Activated CD8-positive, alpha-beta memory T cell treated with anti-CD3 and anti-CD28 coated beads, Interleukin-2, amount 10 ng/mL, durations not matched to agents 7 days and 5 days (primary cell): ENCODE results near the gene KCNG2. TPM values are rescaled to one million over a fixed set of nuclear protein-coding genes. Genes with fewer than 3 reads are reported as not detected.

Experiments
- ATAC-seq: fragments of 150-1000 bp; cut with Tn5 transposase; one replicate; pipeline ENCODE4 v1.10.0; 2021; ENCODE audit warnings: moderate library complexity
- CTCF ChIA-PET: fragments of 350-600 bp; sonication (Branson Sonifier 250); formaldehyde crosslinking; loops from one replicate; lab custom pipeline; 2021; ENCODE audit warnings: antibody characterized with exemption; lab: Charles Lee
- DNase-seq: peaks from one replicate; pipeline ENCODE4 v3.0.0-alpha.2; 2020
- H3K27ac Mint-ChIP-seq: one replicate; pipeline ENCODE4 v1.8.0; 2021; ENCODE audit warnings: mild to moderate bottlenecking, mixed read lengths
- H3K27me3 Mint-ChIP-seq: one replicate; pipeline ENCODE4 v1.8.0; 2021; ENCODE audit warnings: mixed read lengths
- H3K36me3 Mint-ChIP-seq: one replicate; pipeline ENCODE4 v1.8.0; 2021; ENCODE audit warnings: mild to moderate bottlenecking, mixed read lengths
- H3K4me1 Mint-ChIP-seq: one replicate; pipeline ENCODE4 v1.8.0; 2021; ENCODE audit warnings: mixed read lengths
- H3K4me3 Mint-ChIP-seq: one replicate; pipeline ENCODE4 v1.8.0; 2021; ENCODE audit warnings: mild to moderate bottlenecking, moderate library complexity, mixed read lengths
- H3K9me3 Mint-ChIP-seq: one replicate; pipeline ENCODE4 v1.8.0; 2022; ENCODE audit warnings: low read depth, mixed read lengths
- total RNA-seq, 2 experiments: library from RNA; stranded (reverse); gene quantifications; one replicate each; pipeline ENCODE4 v1.2.3, GENCODE V29; 2021

KCNG2 gene
- total RNA-seq, 2 experiments from 2014 or later = not detected

DNA sequence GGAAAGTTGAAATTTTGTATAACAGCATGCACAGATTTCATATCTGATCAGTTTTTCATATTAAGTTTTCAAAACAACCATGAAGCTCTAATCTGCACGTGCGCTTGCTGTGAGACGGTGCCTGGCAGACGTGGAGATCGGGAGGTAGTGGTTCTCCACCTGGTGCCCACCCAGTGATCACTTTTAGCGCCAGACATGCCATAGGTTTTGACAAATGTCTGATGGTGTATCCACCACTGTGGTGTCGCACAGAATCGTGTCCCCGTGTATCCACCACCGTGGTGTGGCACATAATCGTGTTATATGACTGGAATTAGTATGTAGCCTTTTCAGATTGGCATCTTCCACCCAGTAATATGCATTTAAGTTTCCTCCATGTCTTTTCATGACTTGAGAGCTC is 40.9 kb upstream of the KCNG2 start:
- Mint-ChIP-seq H3K36me3 (peaks cover 53% of the 10 kb centered on the region), H3K4me1 (no peaks in the 10 kb centered on the region), H3K4me3 (no peak overlapping the region), H3K9me3 (peaks cover 2% of the 10 kb centered on the region), H3K27ac (no peak overlapping the region), H3K27me3 (no peaks in the 10 kb centered on the region)
- CTCF ChIA-PET = no interaction called here
- DNase-seq (no peak), ATAC-seq (no peak)

DNA sequence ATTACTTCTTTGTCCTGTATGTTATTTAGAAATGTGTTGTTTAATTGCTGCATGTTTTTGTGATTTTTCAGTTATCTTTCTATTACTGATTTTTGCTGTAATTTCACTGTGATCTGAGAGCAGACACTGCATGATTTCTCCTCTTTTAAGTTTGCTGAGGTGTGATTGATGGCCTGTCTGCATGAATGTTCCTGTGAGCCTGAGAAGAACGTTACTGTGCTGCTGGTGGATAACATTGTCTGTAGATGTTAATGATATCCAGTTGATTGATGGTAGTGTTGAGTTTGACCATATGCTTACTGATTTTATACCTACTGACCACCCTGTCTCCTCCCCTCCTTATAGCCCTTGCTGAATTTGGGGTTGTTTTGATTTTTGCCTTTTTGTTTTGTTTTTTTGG is 37.4 kb upstream of the KCNG2 start:
- Mint-ChIP-seq H3K27ac (no peak overlapping the region), H3K27me3 (no peaks in the 10 kb centered on the region), H3K36me3 (peaks cover 32% of the 10 kb centered on the region), H3K9me3 (peaks cover 2% of the 10 kb centered on the region), H3K4me1 (no peaks in the 10 kb centered on the region), H3K4me3 (no peak overlapping the region)
- ATAC-seq (no peak), DNase-seq (no peak)
- CTCF ChIA-PET = no interaction called here

DNA sequence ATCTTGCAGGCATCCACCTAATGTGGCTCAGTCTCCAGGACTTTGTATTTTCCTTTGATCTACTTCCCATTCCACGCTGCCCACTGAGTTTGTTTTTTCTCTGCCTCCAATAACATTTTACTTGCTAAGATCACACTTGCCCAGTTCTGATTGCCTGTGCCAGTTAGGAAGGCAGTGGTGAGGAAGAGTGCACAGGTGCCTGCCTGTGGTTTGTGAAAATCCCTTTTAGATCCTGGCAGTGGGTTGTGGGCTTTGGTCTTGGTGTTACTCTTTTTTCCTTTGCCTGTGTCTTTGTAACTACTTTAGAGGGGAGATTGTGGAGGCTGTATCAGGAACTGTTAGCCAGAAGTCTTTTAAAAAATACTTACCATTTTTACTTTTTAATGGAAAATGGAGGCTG is 36.9 kb upstream of the KCNG2 start:
- no peaks in the 10 kb centered on the region for H3K4me1 Mint-ChIP-seq
- DNase-seq (no peak), ATAC-seq (no peak)
- H3K36me3 Mint-ChIP-seq = peaks cover 28% of the 10 kb centered on the region
- peaks cover 3% of the 10 kb centered on the region for H3K27me3 Mint-ChIP-seq
- H3K4me3 Mint-ChIP-seq = no peak overlapping the region
- CTCF ChIA-PET = no interaction called here
- H3K27ac Mint-ChIP-seq = no peak overlapping the region
- peaks cover 2% of the 10 kb centered on the region for H3K9me3 Mint-ChIP-seq

DNA sequence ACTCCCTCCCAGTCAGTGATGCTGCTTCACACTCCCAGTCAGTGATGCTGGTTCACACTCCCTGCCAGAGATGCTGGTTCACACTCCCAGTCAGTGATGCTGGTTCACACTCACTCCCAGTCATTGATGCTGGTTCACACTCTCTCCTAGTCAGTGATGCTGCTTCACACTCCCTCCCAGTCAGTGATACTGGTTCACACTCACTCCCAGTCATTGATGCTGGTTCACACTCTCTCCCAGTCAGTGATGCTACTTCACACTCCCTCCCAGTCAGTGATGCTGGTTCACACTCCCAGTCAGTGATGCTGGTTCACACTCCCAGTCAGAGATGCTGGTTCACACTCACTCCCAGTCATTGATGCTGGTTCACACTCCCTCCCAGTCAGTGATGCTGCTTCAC is 34.3 kb upstream of the KCNG2 start:
- H3K27me3 Mint-ChIP-seq = peaks cover 15% of the 10 kb centered on the region

DNA sequence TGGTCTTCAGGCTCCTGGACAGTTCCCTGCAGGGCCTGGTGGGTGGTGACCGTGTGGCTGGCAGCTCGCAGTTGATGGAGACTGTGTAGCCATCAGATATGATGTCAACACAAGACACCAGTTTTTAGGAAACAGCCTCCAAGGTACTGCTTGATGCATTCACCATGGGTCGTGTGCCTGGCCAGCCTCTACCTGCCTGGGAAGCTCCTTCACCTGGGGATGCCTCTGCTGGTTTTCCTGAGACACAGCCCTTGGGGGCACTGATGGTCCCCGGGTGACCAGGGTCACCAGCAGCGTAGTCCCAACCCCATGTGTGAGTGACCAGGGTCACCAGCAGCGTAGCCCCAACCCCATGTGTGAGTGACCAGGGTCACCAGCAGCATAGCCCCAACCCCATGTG is 33.6 kb upstream of the KCNG2 start:
- H3K4me1 Mint-ChIP-seq = no peaks in the 10 kb centered on the region
- DNase-seq (no peak), ATAC-seq (no peak)
- H3K27ac Mint-ChIP-seq = no peak overlapping the region
- H3K4me3 Mint-ChIP-seq = no peak overlapping the region
- H3K9me3 Mint-ChIP-seq = peaks cover 5% of the 10 kb centered on the region
- H3K36me3 Mint-ChIP-seq = peaks cover 11% of the 10 kb centered on the region
- CTCF ChIA-PET = no interaction called here
- H3K27me3 Mint-ChIP-seq = peaks cover 15% of the 10 kb centered on the region

More for the DNA sequence above, 34.3 kb upstream of the KCNG2 start:
- H3K4me3 Mint-ChIP-seq = no peak overlapping the region
- H3K9me3 Mint-ChIP-seq = peaks cover 7% of the 10 kb centered on the region
- no peak overlapping the region for H3K27ac Mint-ChIP-seq
- H3K36me3 Mint-ChIP-seq = peaks cover 14% of the 10 kb centered on the region
- ATAC-seq = no peak
- CTCF ChIA-PET = no interaction called here
- no peaks in the 10 kb centered on the region for H3K4me1 Mint-ChIP-seq
- no peak for DNase-seq

DNA sequence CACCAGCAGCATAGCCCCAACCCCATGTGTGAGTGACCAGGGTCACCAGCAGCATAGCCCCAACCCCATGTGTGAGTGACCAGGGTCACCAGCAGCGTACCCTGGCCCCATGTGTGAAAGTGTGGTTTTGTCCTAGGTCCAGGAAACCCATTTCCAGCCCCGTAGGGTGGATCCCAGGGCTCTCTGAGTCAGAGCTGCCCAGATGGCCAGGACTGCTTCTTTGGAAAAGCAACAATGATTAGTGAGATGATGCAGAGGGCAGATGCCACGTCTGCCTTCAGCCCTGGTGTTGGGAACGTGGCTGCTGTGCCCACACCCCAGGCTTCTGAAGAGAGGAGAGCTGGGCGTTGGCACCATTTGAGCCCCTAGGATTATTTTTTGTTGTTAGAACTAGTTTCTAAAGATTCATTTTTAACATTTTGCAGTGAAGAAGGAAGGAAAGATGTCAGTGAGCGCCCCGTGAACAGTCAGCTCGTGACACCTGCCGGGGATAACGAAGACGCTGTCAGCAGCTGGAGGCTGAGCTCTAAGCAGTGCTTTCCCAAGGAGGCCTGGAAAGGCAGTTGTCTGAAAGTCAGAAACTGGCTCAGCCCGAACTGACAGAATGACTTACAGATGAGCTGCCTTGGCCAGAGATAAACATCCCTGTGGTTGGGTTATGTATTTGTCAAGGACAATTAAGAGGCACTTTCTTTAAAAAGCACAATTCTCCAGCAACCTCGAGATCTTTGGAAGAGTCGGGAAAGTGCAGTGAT is 32.1 kb upstream of the KCNG2 start:
- no peak overlapping the region for H3K27ac Mint-ChIP-seq
- H3K9me3 Mint-ChIP-seq = peaks cover 5% of the 10 kb centered on the region
- no peaks in the 10 kb centered on the region for H3K4me1 Mint-ChIP-seq
- ATAC-seq = no peak
- peaks cover 15% of the 10 kb centered on the region for H3K27me3 Mint-ChIP-seq
- no peak overlapping the region for H3K4me3 Mint-ChIP-seq
- CTCF ChIA-PET = no interaction called here
- DNase-seq = no peak
- H3K36me3 Mint-ChIP-seq = peaks cover 7% of the 10 kb centered on the region

DNA sequence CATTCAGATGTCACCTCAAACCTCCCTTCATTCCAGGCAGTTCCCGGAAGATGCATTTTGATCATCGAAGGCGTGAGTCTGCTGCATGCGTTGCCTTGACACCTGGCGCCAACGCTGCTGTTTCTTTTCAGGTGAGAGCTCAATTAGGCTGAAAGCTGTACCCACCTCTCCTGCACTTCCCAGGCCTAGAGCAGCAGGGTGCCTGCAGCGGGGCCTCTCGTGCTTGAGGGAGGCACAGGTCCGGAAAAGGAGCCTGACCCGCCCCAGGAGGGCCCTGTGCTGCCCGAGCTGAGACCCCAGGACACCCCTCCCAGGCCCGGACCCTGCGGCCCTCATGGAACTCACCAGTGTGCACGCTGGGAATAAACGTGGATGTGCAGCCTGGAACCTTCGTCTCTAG is 31.4 kb upstream of the KCNG2 start:
- CTCF ChIA-PET = no interaction called here
- no peak for DNase-seq
- H3K27ac Mint-ChIP-seq = no peak overlapping the region

DNA sequence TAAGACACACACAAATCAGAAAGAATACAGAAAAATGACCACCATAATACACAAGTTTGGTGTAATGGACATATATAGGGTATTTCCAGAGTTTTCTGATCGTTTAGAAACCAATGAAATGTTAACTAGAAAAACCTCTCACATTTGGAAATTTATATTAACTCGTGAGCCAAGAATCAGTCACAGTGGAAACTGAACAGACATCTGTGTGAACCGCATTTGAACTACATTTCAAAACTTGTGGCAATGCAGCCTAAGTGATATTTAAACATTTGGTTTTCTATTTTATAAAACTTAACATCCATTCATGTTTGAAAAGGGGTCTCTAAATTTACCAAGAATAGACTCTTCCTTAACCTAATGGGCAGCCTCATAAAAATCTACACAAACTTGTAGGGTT is 29.0 kb upstream of the KCNG2 start:
- H3K9me3 Mint-ChIP-seq = peaks cover 5% of the 10 kb centered on the region
- peaks cover 15% of the 10 kb centered on the region for H3K27me3 Mint-ChIP-seq
- H3K4me3 Mint-ChIP-seq = no peak overlapping the region
- peaks cover 3% of the 10 kb centered on the region for H3K36me3 Mint-ChIP-seq
- no peak for DNase-seq
- CTCF ChIA-PET = no interaction called here
- H3K27ac Mint-ChIP-seq = no peak overlapping the region
- no peak for ATAC-seq
- H3K4me1 Mint-ChIP-seq = no peaks in the 10 kb centered on the region

More for the DNA sequence above, 31.4 kb upstream of the KCNG2 start:
- Mint-ChIP-seq H3K27me3 (peaks cover 15% of the 10 kb centered on the region), H3K4me3 (no peak overlapping the region), H3K9me3 (peaks cover 5% of the 10 kb centered on the region), H3K36me3 (peaks cover 6% of the 10 kb centered on the region), H3K4me1 (no peaks in the 10 kb centered on the region)
- no peak for ATAC-seq

DNA sequence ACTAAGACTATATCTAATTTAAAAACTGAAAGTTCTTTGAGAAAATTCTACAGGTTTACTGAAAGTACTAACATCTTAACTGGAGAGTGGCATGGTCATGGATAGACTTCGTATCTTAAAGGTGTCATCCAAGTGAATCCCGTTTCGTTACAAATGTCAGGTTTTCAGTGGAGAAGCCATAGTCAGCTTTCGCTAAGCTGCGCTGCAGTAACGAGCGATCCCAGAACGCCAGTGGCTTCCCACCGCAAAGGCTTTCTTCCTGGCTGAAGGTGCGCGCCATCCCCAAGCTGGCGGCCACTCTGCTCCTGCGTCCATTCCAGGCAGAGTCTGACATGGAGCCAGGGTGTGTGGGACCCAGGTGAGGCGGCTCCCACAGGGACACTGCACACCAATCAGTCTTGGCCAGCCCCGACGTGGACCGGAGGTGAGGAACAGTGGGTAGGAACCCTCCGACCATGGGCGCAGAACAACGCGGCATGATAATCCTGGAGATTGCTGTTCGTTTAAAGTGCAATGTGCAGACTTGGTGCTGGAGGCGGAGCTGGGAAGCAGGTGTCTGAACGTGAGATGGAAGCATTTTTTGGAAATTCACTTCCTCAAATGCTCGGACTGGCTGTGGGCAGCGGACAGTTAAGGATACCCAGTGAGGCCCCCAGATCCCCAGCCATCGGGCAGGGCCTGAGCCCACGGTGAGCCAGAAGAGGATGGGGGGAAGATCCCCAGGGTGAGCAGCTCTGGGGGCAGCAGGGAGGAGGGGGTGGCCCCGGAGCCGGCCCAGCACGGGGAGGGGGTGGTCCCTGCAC is 27.8 kb upstream of the KCNG2 start:
- Mint-ChIP-seq H3K4me3 (no peak overlapping the region), H3K4me1 (no peaks in the 10 kb centered on the region), H3K27ac (no peak overlapping the region), H3K36me3 (peaks cover 3% of the 10 kb centered on the region), H3K9me3 (peaks cover 5% of the 10 kb centered on the region), H3K27me3 (peaks cover 15% of the 10 kb centered on the region)
- CTCF ChIA-PET = no interaction called here
- ATAC-seq (no peak), DNase-seq (no peak)

DNA sequence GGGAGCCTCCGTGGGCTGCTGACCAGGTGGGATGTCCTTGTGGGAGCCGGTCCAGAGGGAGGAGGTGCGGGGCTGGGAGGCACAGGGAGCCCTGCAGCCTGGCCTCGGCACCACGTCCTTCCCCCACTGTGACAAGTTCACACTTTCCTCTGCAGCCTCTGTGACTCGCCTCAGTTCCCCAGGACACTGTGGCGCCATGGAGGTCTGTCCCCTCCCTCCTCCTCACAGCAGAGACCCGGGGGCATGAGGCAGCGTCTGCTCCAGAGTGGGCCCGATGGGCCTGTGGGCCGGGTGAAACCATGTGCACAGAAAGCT is 27.3 kb upstream of the KCNG2 start:
- ATAC-seq = no peak
- Mint-ChIP-seq H3K27me3 (peaks cover 15% of the 10 kb centered on the region), H3K27ac (no peak overlapping the region), H3K4me1 (no peaks in the 10 kb centered on the region), H3K9me3 (peaks cover 5% of the 10 kb centered on the region), H3K36me3 (peaks cover 3% of the 10 kb centered on the region), H3K4me3 (no peak overlapping the region)
- no peak for DNase-seq
- CTCF ChIA-PET = no interaction called here

DNA sequence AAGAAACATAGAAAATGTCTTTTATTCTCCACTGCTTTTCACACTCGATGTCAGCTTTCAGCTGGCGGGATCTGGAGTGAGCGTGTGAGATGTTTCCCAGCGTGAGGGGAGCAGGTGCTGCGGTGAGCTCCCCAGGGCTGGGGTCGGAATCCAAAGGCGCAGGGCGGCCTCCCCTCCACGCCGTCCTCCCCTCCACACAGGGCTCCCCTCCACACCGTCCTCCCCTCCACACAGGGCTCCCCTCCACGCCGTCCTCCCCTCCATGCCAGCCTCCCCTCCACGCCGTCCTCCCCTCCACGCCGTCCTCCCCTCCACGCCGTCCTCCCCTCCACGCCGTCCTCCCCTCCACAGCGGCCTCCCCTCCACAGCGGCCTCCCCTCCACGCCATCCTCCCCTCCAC is 26.9 kb upstream of the KCNG2 start:
- Mint-ChIP-seq H3K4me3 (no peak overlapping the region), H3K4me1 (no peaks in the 10 kb centered on the region)

DNA sequence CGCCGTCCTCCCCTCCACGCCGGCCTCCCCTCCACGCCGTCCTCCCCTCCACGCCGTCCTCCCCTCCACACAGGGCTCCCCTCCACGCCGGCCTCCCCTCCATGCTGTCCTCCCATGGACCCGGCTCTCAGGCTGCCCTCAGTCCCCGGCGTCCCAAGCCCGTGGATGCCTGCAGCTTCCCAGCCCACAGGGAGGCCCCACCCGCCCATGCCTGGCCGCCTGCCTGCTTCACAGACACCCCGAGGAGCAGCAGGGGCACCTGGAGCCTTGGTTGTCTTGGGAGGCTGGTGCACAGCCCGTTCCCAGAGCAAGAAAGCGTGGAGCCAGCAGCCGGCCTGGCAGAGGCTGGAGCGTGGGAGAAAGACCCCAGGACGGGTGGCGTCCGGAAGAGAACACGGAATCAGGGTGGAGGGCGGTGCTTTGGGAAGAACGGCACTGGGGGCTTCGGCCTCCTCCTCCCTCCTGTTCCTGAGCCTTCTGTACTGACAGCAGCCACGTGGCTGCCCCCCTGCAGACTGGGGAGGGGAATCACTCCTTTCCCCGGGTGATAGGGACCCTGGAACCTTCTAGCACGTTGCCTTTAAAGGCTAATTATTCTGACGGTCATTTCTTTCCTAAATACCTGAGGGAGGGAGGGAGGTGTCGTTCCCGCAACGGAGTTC is 26.2 kb upstream of the KCNG2 start:
- CTCF ChIA-PET = no interaction called here
- Mint-ChIP-seq H3K4me3 (no peak overlapping the region), H3K27me3 (peaks cover 8% of the 10 kb centered on the region), H3K9me3 (peaks cover 3% of the 10 kb centered on the region), H3K36me3 (peaks cover 3% of the 10 kb centered on the region), H3K27ac (no peak overlapping the region), H3K4me1 (no peaks in the 10 kb centered on the region)
- DNase-seq (no peak), ATAC-seq (no peak)

More for the DNA sequence above, 26.9 kb upstream of the KCNG2 start:
- H3K9me3 Mint-ChIP-seq = peaks cover 5% of the 10 kb centered on the region
- ATAC-seq (no peak), DNase-seq (no peak)
- peaks cover 12% of the 10 kb centered on the region for H3K27me3 Mint-ChIP-seq
- CTCF ChIA-PET = no interaction called here
- no peak overlapping the region for H3K27ac Mint-ChIP-seq
- H3K36me3 Mint-ChIP-seq = peaks cover 3% of the 10 kb centered on the region

DNA sequence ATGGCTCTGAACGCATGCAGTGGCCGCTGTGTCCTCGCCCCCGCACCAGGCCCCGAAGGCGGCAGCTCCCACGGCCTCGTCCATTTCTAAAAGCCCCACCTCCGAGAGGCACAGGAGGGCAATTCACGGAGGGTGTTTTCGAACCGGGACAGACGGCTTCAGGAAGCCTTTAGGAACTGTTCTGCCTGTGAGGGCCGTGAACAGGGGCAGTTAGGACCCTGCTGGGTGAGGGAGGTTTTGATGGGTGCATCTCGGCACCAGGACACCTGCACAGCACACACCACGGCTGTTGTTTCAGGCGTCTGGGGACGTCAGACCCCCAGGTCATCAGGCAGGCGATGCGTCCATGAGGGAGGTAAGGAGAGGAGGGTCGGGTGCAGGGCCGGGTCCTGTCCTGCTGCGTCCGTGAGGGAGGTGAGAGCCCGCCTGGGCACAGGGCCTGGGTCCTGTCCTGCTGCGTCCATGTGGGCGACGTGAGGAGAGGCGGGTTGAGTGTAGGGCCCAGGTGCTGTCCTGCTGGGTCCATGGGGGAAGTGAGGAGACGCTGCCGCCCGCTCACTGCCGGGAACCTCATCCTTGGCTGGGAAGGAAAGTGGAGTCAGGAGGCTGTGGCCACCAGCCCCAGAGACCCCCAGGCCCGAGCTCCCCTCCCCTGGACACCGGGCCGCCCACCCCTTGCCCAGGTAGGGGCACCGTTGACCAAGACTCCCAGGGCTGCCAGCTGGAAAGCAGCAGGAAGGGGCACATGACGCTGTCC is 25.5 kb upstream of the KCNG2 start:
- H3K9me3 Mint-ChIP-seq = peaks cover 3% of the 10 kb centered on the region
- no peak overlapping the region for H3K27ac Mint-ChIP-seq
- ATAC-seq (no peak), DNase-seq (no peak)
- no peaks in the 10 kb centered on the region for H3K4me1 Mint-ChIP-seq
- H3K36me3 Mint-ChIP-seq = peaks cover 3% of the 10 kb centered on the region
- peaks cover 8% of the 10 kb centered on the region for H3K27me3 Mint-ChIP-seq
- CTCF ChIA-PET = no interaction called here
- H3K4me3 Mint-ChIP-seq = no peak overlapping the region
